ENCODE results near the gene TTC7B. TPM values are rescaled to one million over a fixed set of nuclear protein-coding genes. Genes with fewer than 3 reads are reported as not detected.

Gene TTC7B
- total and polyA plus RNA-seq, 2 donors (not counting 3 experiments of a cell fraction or from before 2014, with no cell fraction given): 46.8 to 76.5 TPM

- no TSS peak for BruUV-seq (replicated peaks)
- Histone ChIP-seq H3K9ac (replicated peaks; ENCODE audit: extremely low read depth, insufficient read depth, low read length) (no peak overlapping the region), H4K20me1 (replicated peaks; ENCODE audit: control insufficient read depth, extremely low read depth, insufficient read depth, low read length) (no peaks in the 10 kb centered on the region), H3K9me3 (replicated peaks; ENCODE audit: control insufficient read depth, insufficient read depth, low read length) (no peaks in the 10 kb centered on the region), H3K79me2 (ENCODE audit: control insufficient read depth, insufficient read depth, low read length) (no peaks in the 10 kb centered on the region), H2AFZ (ENCODE audit: low read depth, low read length) (no peak overlapping the region), H3K27me3 (ENCODE audit: control insufficient read depth in 2 of 2, insufficient read depth in 2 of 2, low read length in 2 of 2) (no peaks in the 10 kb centered on the region), H3K4me2 (ENCODE audit: insufficient read depth, low read length) (no peak overlapping the region), H3K27ac (ENCODE audit: insufficient read depth, low read depth, low read length) (no peak overlapping the region), H3K9me1 (replicated peaks; ENCODE audit: control insufficient read depth, extremely low read depth, insufficient read depth, low read length) (no peaks in the 10 kb centered on the region), H3K36me3 (ENCODE audit: control insufficient read depth in 2 of 2, extremely low read depth in 1 of 2, insufficient read depth in 2 of 2, low read length in 2 of 2) (peaks cover 8 to 9% of the 10 kb centered on the region in 2 experiments), H3K4me3 (replicated peaks in 1 of 3; ENCODE audit: insufficient read depth in 1 of 3, low read depth in 1 of 3, low read length in 3 of 3) (no peak overlapping the region), H3K4me1 (ENCODE audit: control insufficient read depth, extremely low read depth, insufficient read depth, low read length) (no peaks in the 10 kb centered on the region)
- CTCF ChIA-PET: no interaction called here
- intact Hi-C loops (cut with micrococcal nuclease) (no loop called here), dilution Hi-C loops (cut with MboI; ENCODE audit: extremely low pct_ligation_motif_present, low sequenced_read_pairs) (no loop called here)
- no peak for DNase-seq (ENCODE audit: low read depth, low spot score)
- TF ChIP-seq FOS (IDR thresholded peaks at IDR 0.05; ENCODE audit: borderline replicate concordance, insufficient read depth, low read length) (no peak), CTCF (IDR thresholded peaks at IDR 0.05; ENCODE audit: extremely low read depth in 1 of 2, insufficient read depth in 1 of 2, low read depth in 1 of 2, low read length in 2 of 2) (no peak), POLR2A (IDR thresholded peaks at IDR 0.05; ENCODE audit: low read depth, low read length) (no peak), MYC (IDR thresholded peaks at IDR 0.05; ENCODE audit: low read depth, low read length) (no peak), EZH2 (IDR thresholded peaks at IDR 0.05; ENCODE audit: borderline replicate concordance, low read depth, low read length, severe bottlenecking) (no peak)
- no peak for FAIRE-seq
- POLR2A ChIA-PET: no interaction called here
Measured at GRCh38 chr14:90654831-90655276, 161.4 kb downstream of the TTC7B start.

- FAIRE-seq: no peak
- H3K36me3 ChIP-seq (ENCODE audit: control insufficient read depth in 2 of 2, extremely low read depth in 1 of 2, insufficient read depth in 2 of 2, low read length in 2 of 2): peaks cover 6 to 8% of the 10 kb centered on the region in 2 experiments
- ChIA-PET POLR2A (no interaction called here), CTCF (interaction anchor here (0.7 to 1.7 kb wide), 4 partner anchors 12 to 16 kb away, joined by 3 to 4 read pairs (median 3); no protein-coding TSS in a partner anchor)
- no peaks in the 10 kb centered on the region for H3K79me2 ChIP-seq (ENCODE audit: control insufficient read depth, insufficient read depth, low read length)
- no peaks in the 10 kb centered on the region for H3K9me1 ChIP-seq (replicated peaks; ENCODE audit: control insufficient read depth, extremely low read depth, insufficient read depth, low read length)
- no peak overlapping the region for H3K9ac ChIP-seq (replicated peaks; ENCODE audit: extremely low read depth, insufficient read depth, low read length)
- no TSS peak for BruUV-seq (replicated peaks)
- no peak overlapping the region for H3K4me2 ChIP-seq (ENCODE audit: insufficient read depth, low read length)
- H3K27me3 ChIP-seq (ENCODE audit: control insufficient read depth in 2 of 2, insufficient read depth in 2 of 2, low read length in 2 of 2): no peaks in the 10 kb centered on the region
- H2AFZ ChIP-seq (ENCODE audit: low read depth, low read length): no peak overlapping the region
- H3K9me3 ChIP-seq (replicated peaks; ENCODE audit: control insufficient read depth, insufficient read depth, low read length): no peaks in the 10 kb centered on the region
- H3K4me3 ChIP-seq (replicated peaks in 1 of 3; ENCODE audit: insufficient read depth in 1 of 3, low read depth in 1 of 3, low read length in 3 of 3): no peak overlapping the region
- peaks cover 7% of the 10 kb centered on the region for H3K4me1 ChIP-seq (ENCODE audit: control insufficient read depth, extremely low read depth, insufficient read depth, low read length)
- H3K27ac ChIP-seq (ENCODE audit: insufficient read depth, low read depth, low read length): no peak overlapping the region
- DNase-seq (ENCODE audit: low read depth, low spot score): no peak
- dilution Hi-C loops (cut with MboI; ENCODE audit: extremely low pct_ligation_motif_present, low sequenced_read_pairs) (no loop called here), intact Hi-C loops (cut with micrococcal nuclease) (no loop called here)
- no peaks in the 10 kb centered on the region for H4K20me1 ChIP-seq (replicated peaks; ENCODE audit: control insufficient read depth, extremely low read depth, insufficient read depth, low read length)
- TF ChIP-seq POLR2AphosphoS5 (IDR thresholded peaks at IDR 0.05; ENCODE audit: insufficient read depth, low read depth, low read length) (no peak), POLR2A (IDR thresholded peaks at IDR 0.05; ENCODE audit: low read depth, low read length) (no peak), MAX (IDR thresholded peaks at IDR 0.05; ENCODE audit: insufficient read depth, insufficient read length) (no peak), FOS (IDR thresholded peaks at IDR 0.05; ENCODE audit: borderline replicate concordance, insufficient read depth, low read length) (no peak), CTCF (IDR thresholded peaks at IDR 0.05; ENCODE audit: extremely low read depth in 1 of 2, insufficient read depth in 1 of 2, low read depth in 1 of 2, low read length in 2 of 2) (no peak), JUN (IDR thresholded peaks at IDR 0.05; ENCODE audit: borderline replicate concordance, insufficient read depth, insufficient read length, low read depth) (no peak), GATA2 (IDR thresholded peaks at IDR 0.05; ENCODE audit: insufficient read depth, insufficient read length, low read depth, low read length) (no peak), EZH2 (IDR thresholded peaks at IDR 0.05; ENCODE audit: borderline replicate concordance, low read depth, low read length, severe bottlenecking) (no peak), MYC (IDR thresholded peaks at IDR 0.05; ENCODE audit: low read depth, low read length) (no peak)
Measured at GRCh38 chr14:90652626-90653025, 163.6 kb downstream of the TTC7B start.

Data from endothelial cell of umbilical vein (primary cell).